GM10248 (cell line): ENCODE data around the gene RNF225.
A peak's percentile ranks its signal among the peaks of the same experiment; 100 is the strongest.
"Not testable (repeated sequence)": the region's sequence is repeated elsewhere in the genome, so short reads cannot be mapped to it uniquely, and the experiment has no call there.

ENCODE experiments used
- CTCF ChIA-PET: fragments of 300-600 bp; sonication (Branson Sonifier 250); formaldehyde crosslinking; extraction: SDS; loops from one replicate; lab custom pipeline; 2021; ENCODE audit warnings: antibody characterized with exemption; lab: Yijun Ruan, JAX
- POLR2A ChIA-PET: fragments of 350-650 bp; sonication (Branson Sonifier 250); formaldehyde crosslinking; extraction: SDS; loops from one replicate; lab custom pipeline; 2020; ENCODE audit warnings: antibody characterized with exemption; lab: Yijun Ruan, JAX
- DNase-seq: peaks from one replicate; pipeline ENCODE4 v3.0.0; 2012; ENCODE audit errors: extremely low spot score
- CTCF ChIP-seq: IDR thresholded peaks from 2 replicates; pipeline ENCODE4 v1.5.1; 2012; ENCODE audit warnings: mild to moderate bottlenecking, low read depth; ENCODE audit errors: extremely low read depth, missing control alignments, control extremely low read depth

Gene RNF225

GRCh38 chr19:58372311-58373133 lies 22.9 kb upstream of the RNF225 start:
- ChIA-PET CTCF (interaction anchor here (1.1 kb wide), 1 partner anchor 20 kb away, joined by 3 read pairs; no protein-coding TSS in a partner anchor), POLR2A (no interaction called here)
- no peak for TF ChIP-seq CTCF
- no peak for DNase-seq

GRCh38 chr19:58374200-58374599 lies 21.3 kb upstream of the RNF225 start:
- ChIA-PET POLR2A (interaction anchor here (1.1 kb wide), 1 partner anchor 10 kb away, joined by 3 read pairs; no protein-coding TSS in a partner anchor), CTCF (interaction anchor here (0.9 kb wide), 1 partner anchor 11 kb away, joined by 5 read pairs; the partner anchor contains the start of gene ZNF497)
- no peak for DNase-seq
- no peak for TF ChIP-seq CTCF

- POLR2A ChIA-PET, CTCF ChIA-PET, DNase-seq: not testable (repeated sequence)
Measured at GRCh38 chr19:58376724-58377123, 18.7 kb upstream of the RNF225 start.

- ChIA-PET POLR2A (interaction anchor here (0.6 kb wide), 1 partner anchor 8 kb away, joined by 3 read pairs; no protein-coding TSS in a partner anchor), CTCF (interaction anchor here (1.1 to 1.3 kb wide), 2 partner anchors 16 to 31 kb away, joined by 4 read pairs; partner anchors contain the start of gene ZNF497)
- TF ChIP-seq CTCF, result no peak
- DNase-seq, result no peak
Measured at GRCh38 chr19:58379246-58379645, 16.2 kb upstream of the RNF225 start.

- ChIA-PET POLR2A (interaction anchor here (0.6 kb wide), 1 partner anchor 9 kb away, joined by 3 read pairs; no protein-coding TSS in a partner anchor), CTCF (interaction anchor here (1.1 to 1.3 kb wide), 2 partner anchors 17 to 32 kb away, joined by 4 read pairs; partner anchors contain the start of gene ZNF497)
- DNase-seq, result no peak
- TF ChIP-seq CTCF, result no peak
Measured at GRCh38 chr19:58380037-58380661, 15.3 kb upstream of the RNF225 start.

- TF ChIP-seq CTCF, result no peak
- CTCF ChIA-PET, result interaction anchor here (1.2 kb wide), 1 partner anchor 22 kb away, joined by 3 read pairs; no protein-coding TSS in a partner anchor
- POLR2A ChIA-PET, result no interaction called here
- DNase-seq, result peak; percentile 96
Measured at GRCh38 chr19:58380662-58381459, 14.6 kb upstream of the RNF225 start, which contains the start of gene ZNF837. TSS of gene ZNF837 (minus strand) at chr19:58381030. CDS start at chr19:58369332, 11,698 bp downstream.
